Mesothelial cell of epicardium (in vitro differentiated cells): ENCODE measurements around the gene KCTD1. TPM values are rescaled to one million over a fixed set of nuclear protein-coding genes. Genes with fewer than 3 reads are reported as not detected.

Experiments used
- DNase-seq, 2 experiments: peaks; one replicate each; pipeline ENCODE4 v3.0.0; 2021; ENCODE audit warnings: low spot score in 2 of 2; ENCODE audit not compliant: unreplicated experiment in 2 of 2
- H3K27ac Mint-ChIP-seq: 2 replicates; pipeline ENCODE4 v1.8.0; 2021; ENCODE audit warnings: mixed read lengths
- H3K27me3 Mint-ChIP-seq: 2 replicates; pipeline ENCODE4 v1.8.0; 2021; ENCODE audit warnings: low read depth, mixed read lengths
- H3K36me3 Mint-ChIP-seq: 2 replicates; pipeline ENCODE4 v1.8.0; 2021; ENCODE audit warnings: mixed read lengths
- H3K4me1 Mint-ChIP-seq: 2 replicates; pipeline ENCODE4 v1.8.0; 2021; ENCODE audit warnings: mixed read lengths
- H3K4me3 Mint-ChIP-seq: 2 replicates; pipeline ENCODE4 v1.8.0; 2021; ENCODE audit warnings: mild to moderate bottlenecking, moderate library complexity, mixed read lengths
- H3K9me3 Mint-ChIP-seq: 2 replicates; pipeline ENCODE4 v1.8.0; 2021; ENCODE audit warnings: mixed read lengths
- CTCF ChIP-seq: fragments of 200-600 bp; sonication (generic); IDR thresholded peaks from one replicate; pipeline ENCODE4 v1.5.0; 2021; ENCODE audit warnings: antibody characterized with exemption; ENCODE audit not compliant: unreplicated experiment
- total RNA-seq: library from RNA; stranded (reverse); gene quantifications from 3 replicates; pipeline ENCODE4 v1.2.1, GENCODE V29; 2021

The KCTD1 gene
- total RNA-seq, 1 donor from 2014 or later: 38.5 TPM

GRCh38 chr18:26503382-26503781 lies 45.0 kb downstream of the KCTD1 start:
- TF ChIP-seq CTCF: no peak
- Mint-ChIP-seq H3K27me3 (no peaks in the 10 kb centered on the region), H3K9me3 (no peaks in the 10 kb centered on the region), H3K27ac (peak overlapping the region; percentile 23), H3K4me3 (peak overlapping the region; percentile 28), H3K4me1 (peaks cover 34% of the 10 kb centered on the region), H3K36me3 (peaks cover 11% of the 10 kb centered on the region)
- no peak for DNase-seq

- Mint-ChIP-seq H3K4me3 (no peak overlapping the region), H3K27ac (peak overlapping the region; percentile 15), H3K4me1 (peaks cover 30% of the 10 kb centered on the region), H3K36me3 (peaks cover 15% of the 10 kb centered on the region), H3K27me3 (no peaks in the 10 kb centered on the region), H3K9me3 (no peaks in the 10 kb centered on the region)
- DNase-seq: no peak
- no peak for TF ChIP-seq CTCF
These were observed 45.5 kb downstream of the KCTD1 start for GRCh38 chr18:26502823-26503222.

- DNase-seq: no peak
- H3K9me3 Mint-ChIP-seq: no peaks in the 10 kb centered on the region
- H3K27ac Mint-ChIP-seq: no peak overlapping the region
- peaks cover 35% of the 10 kb centered on the region for H3K36me3 Mint-ChIP-seq
- H3K27me3 Mint-ChIP-seq: no peaks in the 10 kb centered on the region
- H3K4me1 Mint-ChIP-seq: peaks cover 19% of the 10 kb centered on the region
- H3K4me3 Mint-ChIP-seq: no peak overlapping the region
- TF ChIP-seq CTCF: no peak
These were observed 50.5 kb downstream of the KCTD1 start for GRCh38 chr18:26497866-26498265.

GRCh38 chr18:26496528-26496927 lies 51.8 kb downstream of the KCTD1 start:
- no peak overlapping the region for H3K27ac Mint-ChIP-seq
- H3K4me3 Mint-ChIP-seq: no peak overlapping the region
- H3K9me3 Mint-ChIP-seq: no peaks in the 10 kb centered on the region
- no peak for DNase-seq
- peaks cover 37% of the 10 kb centered on the region for H3K36me3 Mint-ChIP-seq
- H3K27me3 Mint-ChIP-seq: no peaks in the 10 kb centered on the region
- peaks cover 10% of the 10 kb centered on the region for H3K4me1 Mint-ChIP-seq
- TF ChIP-seq CTCF: no peak

GRCh38 chr18:26495287-26495686 lies 53.1 kb downstream of the KCTD1 start:
- H3K9me3 Mint-ChIP-seq: no peaks in the 10 kb centered on the region
- no peaks in the 10 kb centered on the region for H3K4me1 Mint-ChIP-seq
- no peak for TF ChIP-seq CTCF
- DNase-seq: no peak
- H3K27me3 Mint-ChIP-seq: no peaks in the 10 kb centered on the region
- H3K4me3 Mint-ChIP-seq: no peak overlapping the region
- peaks cover 42% of the 10 kb centered on the region for H3K36me3 Mint-ChIP-seq
- H3K27ac Mint-ChIP-seq: no peak overlapping the region

GRCh38 chr18:26493021-26493420 lies 55.3 kb downstream of the KCTD1 start:
- Mint-ChIP-seq H3K4me3 (no peak overlapping the region), H3K4me1 (peaks cover 9% of the 10 kb centered on the region), H3K9me3 (no peaks in the 10 kb centered on the region), H3K27me3 (no peaks in the 10 kb centered on the region), H3K27ac (no peak overlapping the region), H3K36me3 (peaks cover 34% of the 10 kb centered on the region)
- no peak for DNase-seq
- TF ChIP-seq CTCF: no peak
